ENCODE data around the gene MC1R.

DNA sequence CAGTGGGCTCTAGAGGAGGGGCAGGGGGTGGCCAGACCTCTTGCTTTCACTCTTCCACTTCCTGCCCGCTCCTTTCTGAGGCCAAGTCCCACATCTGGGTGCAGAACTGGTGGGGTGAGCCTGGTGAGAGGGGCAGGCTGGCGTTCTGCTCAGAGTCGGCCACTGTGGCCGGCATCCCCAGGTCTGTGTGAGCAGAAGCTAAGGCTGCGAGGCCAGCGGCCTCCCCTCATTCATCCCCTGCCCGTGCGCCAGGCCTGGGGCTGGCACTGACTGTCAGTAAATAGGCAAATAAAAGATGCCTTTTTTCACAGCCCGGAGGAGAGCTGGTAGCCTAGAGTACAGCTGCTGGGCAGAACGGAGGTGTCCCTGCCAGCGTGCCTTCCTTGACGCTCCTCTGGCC, 31.1 kb downstream of the MC1R start:
- TF ChIP-seq CHD2 (IDR thresholded peaks at IDR 0.05; ENCODE audit: low read length, partially characterized antibody) (no peak), POLR2A (IDR thresholded peaks at IDR 0.05; ENCODE audit: low read length) (no peak), RFX5 (IDR thresholded peaks at IDR 0.05) (no peak), SREBF2 (IDR thresholded peaks at IDR 0.05) (no peak), CEBPB (IDR thresholded peaks at IDR 0.05) (no peak), PHF8 (IDR thresholded peaks at IDR 0.05; ENCODE audit: borderline replicate concordance, low read depth) (no peak), ZFP36 (IDR thresholded peaks at IDR 0.05; ENCODE audit: borderline replicate concordance, partially characterized antibody) (no peak), FOSL2 (IDR thresholded peaks at IDR 0.05) (no peak), FOSL2 (CRISPR knock-in tag; IDR thresholded peaks at IDR 0.05) (no peak), FOXS1 (CRISPR knock-in tag; IDR thresholded peaks at IDR 0.05) (no peak), JUNB (IDR thresholded peaks at IDR 0.05) (no peak)
- TF ChIP-seq, protein P1, sequence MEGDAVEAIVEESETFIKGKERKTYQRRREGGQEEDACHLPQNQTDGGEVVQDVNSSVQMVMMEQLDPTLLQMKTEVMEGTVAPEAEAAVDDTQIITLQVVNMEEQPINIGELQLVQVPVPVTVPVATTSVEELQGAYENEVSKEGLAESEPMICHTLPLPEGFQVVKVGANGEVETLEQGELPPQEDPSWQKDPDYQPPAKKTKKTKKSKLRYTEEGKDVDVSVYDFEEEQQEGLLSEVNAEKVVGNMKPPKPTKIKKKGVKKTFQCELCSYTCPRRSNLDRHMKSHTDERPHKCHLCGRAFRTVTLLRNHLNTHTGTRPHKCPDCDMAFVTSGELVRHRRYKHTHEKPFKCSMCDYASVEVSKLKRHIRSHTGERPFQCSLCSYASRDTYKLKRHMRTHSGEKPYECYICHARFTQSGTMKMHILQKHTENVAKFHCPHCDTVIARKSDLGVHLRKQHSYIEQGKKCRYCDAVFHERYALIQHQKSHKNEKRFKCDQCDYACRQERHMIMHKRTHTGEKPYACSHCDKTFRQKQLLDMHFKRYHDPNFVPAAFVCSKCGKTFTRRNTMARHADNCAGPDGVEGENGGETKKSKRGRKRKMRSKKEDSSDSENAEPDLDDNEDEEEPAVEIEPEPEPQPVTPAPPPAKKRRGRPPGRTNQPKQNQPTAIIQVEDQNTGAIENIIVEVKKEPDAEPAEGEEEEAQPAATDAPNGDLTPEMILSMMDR (IDR thresholded peaks at IDR 0.05) = no peak
- TF ChIP-seq, protein P2, sequence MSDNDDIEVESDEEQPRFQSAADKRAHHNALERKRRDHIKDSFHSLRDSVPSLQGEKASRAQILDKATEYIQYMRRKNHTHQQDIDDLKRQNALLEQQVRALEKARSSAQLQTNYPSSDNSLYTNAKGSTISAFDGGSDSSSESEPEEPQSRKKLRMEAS (IDR thresholded peaks at IDR 0.05) = no peak
- TF ChIP-seq, protein P3, sequence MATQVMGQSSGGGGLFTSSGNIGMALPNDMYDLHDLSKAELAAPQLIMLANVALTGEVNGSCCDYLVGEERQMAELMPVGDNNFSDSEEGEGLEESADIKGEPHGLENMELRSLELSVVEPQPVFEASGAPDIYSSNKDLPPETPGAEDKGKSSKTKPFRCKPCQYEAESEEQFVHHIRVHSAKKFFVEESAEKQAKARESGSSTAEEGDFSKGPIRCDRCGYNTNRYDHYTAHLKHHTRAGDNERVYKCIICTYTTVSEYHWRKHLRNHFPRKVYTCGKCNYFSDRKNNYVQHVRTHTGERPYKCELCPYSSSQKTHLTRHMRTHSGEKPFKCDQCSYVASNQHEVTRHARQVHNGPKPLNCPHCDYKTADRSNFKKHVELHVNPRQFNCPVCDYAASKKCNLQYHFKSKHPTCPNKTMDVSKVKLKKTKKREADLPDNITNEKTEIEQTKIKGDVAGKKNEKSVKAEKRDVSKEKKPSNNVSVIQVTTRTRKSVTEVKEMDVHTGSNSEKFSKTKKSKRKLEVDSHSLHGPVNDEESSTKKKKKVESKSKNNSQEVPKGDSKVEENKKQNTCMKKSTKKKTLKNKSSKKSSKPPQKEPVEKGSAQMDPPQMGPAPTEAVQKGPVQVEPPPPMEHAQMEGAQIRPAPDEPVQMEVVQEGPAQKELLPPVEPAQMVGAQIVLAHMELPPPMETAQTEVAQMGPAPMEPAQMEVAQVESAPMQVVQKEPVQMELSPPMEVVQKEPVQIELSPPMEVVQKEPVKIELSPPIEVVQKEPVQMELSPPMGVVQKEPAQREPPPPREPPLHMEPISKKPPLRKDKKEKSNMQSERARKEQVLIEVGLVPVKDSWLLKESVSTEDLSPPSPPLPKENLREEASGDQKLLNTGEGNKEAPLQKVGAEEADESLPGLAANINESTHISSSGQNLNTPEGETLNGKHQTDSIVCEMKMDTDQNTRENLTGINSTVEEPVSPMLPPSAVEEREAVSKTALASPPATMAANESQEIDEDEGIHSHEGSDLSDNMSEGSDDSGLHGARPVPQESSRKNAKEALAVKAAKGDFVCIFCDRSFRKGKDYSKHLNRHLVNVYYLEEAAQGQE (IDR thresholded peaks at IDR 0.05) = no peak

All from A549 (cell line).